Measurements from ENCODE around the gene TJP3.

TJP3 gene

GRCh38 chr19:3784607-3785450, 76.6 kb downstream of the TJP3 start:
- DNase-seq (ENCODE audit: low spot score): peak; percentile 37

- DNase-seq (ENCODE audit: low spot score): peak; percentile 45
Measured at GRCh38 chr19:3785451-3785937, 77.3 kb downstream of the TJP3 start.

- peak; percentile 85 for DNase-seq (ENCODE audit: low spot score)
Measured at GRCh38 chr19:3785938-3786824, 78.0 kb downstream of the TJP3 start, which contains the start of gene MATK. TSS of gene MATK (minus strand) at chr19:3786381. CDS start at chr19:3785135, 1,246 bp downstream.

- no peak for DNase-seq (ENCODE audit: low spot score)
Measured at GRCh38 chr19:3788996-3789778, 81.0 kb downstream of the TJP3 start.

GRCh38 chr19:3790209-3790734, 82.1 kb downstream of the TJP3 start:
- no peak for DNase-seq (ENCODE audit: low spot score)

- no peak for DNase-seq (ENCODE audit: low spot score)
Measured at GRCh38 chr19:3790941-3791340, 82.8 kb downstream of the TJP3 start.

GRCh38 chr19:3792114-3792513, 83.9 kb downstream of the TJP3 start:
- no peak for DNase-seq (ENCODE audit: low spot score)

- DNase-seq (ENCODE audit: low spot score): no peak
Measured at GRCh38 chr19:3793799-3794198, 85.6 kb downstream of the TJP3 start.

GRCh38 chr19:3796358-3796757, 88.2 kb downstream of the TJP3 start:
- no peak for DNase-seq (ENCODE audit: low spot score)

- no peak for DNase-seq (ENCODE audit: low spot score)
Measured at GRCh38 chr19:3798137-3798536, 90.0 kb downstream of the TJP3 start.

All from iPS-NIHi11 (cell line).